ENCODE measurements around the gene EXOSC5.
"Not testable (repeated sequence)": the region's sequence is repeated elsewhere in the genome, so short reads cannot be mapped to it uniquely, and the experiment has no call there.

Gene EXOSC5

DNA sequence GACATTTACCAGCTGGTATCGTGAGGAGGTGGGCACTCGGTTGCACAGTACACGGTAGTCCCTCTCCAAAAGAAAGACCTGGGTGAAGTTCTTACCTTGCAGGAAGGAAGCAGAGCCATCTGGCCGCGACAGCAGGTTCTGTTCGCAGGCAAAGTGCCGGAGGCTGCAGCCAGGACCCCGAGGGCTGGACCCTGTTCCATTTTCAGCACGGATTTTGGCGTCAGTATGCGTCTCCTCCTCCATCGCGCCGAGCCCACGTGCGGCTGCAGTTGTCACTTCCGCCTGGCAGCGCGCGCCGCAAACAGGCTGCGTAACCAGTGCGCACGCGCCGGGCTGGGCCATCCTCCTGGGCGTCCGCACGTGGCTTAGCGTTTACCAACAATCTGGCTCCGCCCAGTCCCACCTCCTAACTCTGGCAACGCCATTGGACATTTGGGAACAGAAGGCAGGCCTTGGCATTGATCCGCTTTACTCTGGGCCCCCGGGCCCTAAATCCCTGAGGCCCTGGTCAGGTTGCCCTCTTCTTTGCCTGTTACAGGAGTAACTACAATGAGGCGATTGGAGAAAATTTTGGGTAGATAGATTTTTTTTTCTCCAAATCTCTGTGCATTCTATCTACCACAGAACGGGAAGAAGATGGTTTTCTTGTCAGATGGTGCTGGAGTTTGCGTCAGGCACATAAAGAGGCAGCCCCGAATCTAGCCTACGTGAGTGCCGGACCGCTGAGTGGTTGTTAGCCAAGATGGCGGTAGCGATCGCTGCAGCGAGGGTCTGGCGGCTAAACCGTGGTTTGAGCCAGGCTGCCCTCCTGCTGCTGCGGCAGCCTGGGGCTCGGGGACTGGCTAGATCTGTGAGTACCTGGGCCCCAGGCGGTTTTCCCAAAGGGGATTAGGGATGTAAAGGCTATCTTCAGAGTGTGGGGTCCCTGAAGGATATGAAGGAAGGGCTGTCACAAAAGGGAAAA, at the start of gene EXOSC5, which contains the start of gene BCKDHA:
EXOSC5 (minus strand) TSS at position 274 of the 964 bp plus-strand sequence; CDS start at position 243, 31 bp downstream.
BCKDHA (plus strand) TSS at position 733 of the 964 bp plus-strand sequence; CDS start at position 743, 10 bp downstream.
- DNase-seq (ENCODE audit: low spot score), result peak; percentile 100

DNA sequence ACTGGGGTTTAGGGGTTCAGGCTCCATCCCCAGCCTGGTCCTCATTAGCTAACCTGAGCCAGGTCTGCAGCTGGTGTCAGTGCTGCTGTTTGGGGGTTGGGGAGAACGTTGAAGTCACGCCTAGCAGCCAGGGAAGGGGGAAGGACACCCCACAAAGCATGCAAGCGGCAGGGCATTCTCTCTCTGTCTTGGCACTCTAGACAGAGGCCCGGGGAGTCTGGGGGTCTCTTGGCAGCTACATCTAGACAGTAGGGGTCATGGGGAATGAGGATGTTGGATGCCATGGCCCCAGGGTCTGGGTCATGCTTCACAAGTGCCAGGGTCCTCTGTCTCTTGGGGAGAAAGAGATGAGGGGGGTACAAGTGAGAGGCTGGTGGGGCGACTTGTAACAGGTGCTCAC, 48.4 kb upstream of the EXOSC5 start:
- no peak for DNase-seq (ENCODE audit: low spot score)

- no peak for DNase-seq (ENCODE audit: low spot score)
Measured at GRCh38 chr19:41443813-41444455, 46.8 kb upstream of the EXOSC5 start.

GRCh38 chr19:41442473-41443355, 45.6 kb upstream of the EXOSC5 start, which contains the start of gene ERICH4:
Gene ERICH4, plus strand, starts transcription at chr19:41443156. Its CDS starts 14 bp downstream, at chr19:41443170.
- no peak for DNase-seq (ENCODE audit: low spot score)

DNA sequence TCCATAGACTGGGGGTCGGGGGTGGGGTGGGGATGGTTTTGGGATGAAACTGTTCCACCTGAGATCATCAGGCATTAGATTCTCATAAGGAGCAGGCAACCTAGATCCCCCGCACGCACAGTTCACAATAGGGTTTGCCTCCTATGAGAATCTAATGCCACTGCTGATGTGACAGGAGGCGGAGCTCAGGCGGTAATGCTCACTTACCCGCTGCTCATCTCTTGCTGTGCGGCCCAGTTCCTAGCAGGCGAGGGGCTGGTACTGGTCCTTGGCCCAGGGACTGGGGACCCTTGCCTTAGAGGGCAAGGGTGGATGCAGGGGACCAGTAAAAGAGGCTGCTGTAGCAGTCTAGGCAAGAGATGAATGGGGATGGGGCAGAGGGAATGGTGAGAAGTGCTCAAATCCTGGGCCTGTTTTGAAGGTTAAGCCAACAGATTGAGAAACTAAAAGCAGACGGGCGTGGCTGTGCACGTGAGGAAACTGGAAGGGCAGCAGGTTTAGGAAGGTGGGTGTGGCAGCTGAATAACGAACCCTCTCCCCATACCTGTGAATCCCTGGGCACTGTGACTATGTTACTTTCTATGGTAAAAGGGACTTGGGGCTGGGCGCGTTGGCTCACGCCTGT, 44.3 kb upstream of the EXOSC5 start:
- no peak for DNase-seq (ENCODE audit: low spot score)

DNA sequence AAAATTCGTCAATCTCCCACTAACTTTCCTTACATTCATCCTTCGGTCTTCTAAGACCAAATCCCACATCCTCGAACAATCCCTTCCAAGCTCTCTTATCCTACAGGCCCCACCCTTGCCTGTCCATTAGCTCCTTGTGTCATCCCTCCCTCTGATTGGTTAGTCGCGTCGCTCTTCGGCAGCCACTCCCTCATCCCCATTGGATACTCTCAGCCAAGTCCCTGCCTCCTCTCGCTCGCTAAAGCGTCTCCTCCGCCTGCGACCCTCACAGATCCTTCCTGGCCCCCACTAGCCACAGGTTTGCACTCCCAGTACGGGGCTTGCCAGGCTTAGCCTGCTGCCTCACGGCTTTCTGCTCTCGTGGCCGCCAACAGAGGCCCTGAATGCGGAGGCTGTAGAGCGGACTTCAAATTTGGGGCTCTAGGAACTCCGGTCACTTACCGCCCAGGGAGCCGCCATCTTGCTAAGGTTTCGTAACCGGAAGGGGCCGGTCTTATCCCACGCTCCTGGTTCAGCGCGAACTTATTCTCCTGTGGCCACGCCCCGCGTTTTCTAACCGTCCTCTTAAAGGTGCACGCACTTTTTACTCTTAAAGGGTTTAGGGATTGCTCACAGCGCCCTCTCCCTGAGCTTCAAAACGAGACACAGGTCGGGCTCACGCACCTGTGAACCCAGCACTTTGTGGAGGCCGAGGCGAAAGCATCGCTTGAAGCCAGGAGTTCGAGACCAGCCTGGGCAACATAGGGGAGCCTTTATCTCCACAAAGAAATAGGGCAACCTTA, 42.5 kb upstream of the EXOSC5 start, which contains the start of gene DMAC2:
DMAC2 (minus strand) TSS at position 472 of the 782 bp plus-strand sequence; CDS start at position 459, 13 bp downstream.
- peak; percentile 100 for DNase-seq (ENCODE audit: low spot score)

GRCh38 chr19:41437944-41438574, 40.9 kb upstream of the EXOSC5 start:
- DNase-seq (ENCODE audit: low spot score), result no peak

DNA sequence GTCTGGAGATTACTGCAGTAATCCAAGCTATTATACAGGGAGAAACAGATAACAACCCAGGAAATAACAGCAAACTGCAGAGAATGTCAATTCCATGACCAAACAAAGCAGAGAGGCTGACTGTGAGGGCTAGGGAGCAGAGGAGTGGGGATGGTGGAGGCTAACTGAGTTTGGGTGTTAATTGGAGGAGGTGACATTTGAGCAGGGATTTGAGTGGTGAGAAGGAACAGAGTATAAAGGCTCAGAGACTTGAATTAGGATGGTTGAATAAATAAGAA, 39.5 kb upstream of the EXOSC5 start:
- DNase-seq (ENCODE audit: low spot score), result no peak

DNA sequence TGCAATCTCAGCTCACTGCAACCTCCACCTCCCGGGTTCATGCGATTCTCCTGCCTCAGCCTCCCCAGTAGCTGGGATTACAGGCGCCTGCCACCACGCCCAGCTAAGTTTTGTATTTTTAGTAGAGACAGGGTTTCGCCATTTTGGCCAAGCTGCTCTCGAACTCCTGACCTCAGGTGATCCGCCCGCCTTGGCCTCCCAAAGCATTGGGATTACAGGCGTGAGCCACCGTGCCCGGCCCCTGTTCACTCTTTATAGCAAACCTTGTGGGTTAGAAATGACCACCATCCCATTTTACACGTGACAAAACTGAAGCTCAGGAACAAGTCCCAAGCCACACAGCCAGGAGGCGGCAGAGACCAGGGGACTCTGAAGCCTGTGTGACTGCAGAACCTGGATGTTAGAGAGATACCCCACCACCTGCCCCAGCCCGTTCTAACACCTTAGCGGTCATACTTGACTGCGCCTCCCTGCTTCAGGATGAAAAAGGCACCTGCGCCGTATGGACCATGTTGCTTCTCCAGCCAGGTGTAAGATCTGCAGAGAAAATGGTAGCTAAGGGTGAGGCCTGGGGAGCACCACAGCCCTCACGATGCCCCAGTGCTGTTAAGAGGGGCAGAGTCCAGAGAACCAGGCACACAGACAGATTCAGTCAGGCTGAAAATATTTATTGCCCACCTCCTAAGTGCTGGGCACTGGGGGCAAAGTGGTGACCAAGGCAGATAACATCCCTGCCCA, 38.9 kb upstream of the EXOSC5 start:
- no peak for DNase-seq (ENCODE audit: low spot score)

DNA sequence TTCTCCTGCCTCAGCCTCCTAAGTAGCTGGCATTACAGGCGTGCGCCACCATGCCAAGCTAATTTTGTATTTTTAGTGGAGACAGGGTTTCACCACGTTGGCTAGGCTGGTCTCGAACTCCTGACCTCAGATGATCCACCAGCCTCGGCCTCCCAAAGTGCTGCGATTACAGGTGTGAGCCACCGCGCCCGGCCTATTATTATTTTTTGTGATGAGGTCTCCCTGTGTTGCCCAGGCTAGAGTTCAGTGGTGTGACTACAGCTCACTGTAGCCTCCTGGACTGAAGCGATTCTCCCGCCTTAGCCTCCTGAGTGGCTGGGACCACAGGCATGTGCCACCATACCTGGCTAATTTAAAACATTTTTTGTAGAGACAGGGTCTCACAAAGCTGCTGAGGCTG, 38.2 kb upstream of the EXOSC5 start:
- not testable (repeated sequence) for DNase-seq (ENCODE audit: low spot score)

GRCh38 chr19:41434450-41434849, 37.3 kb upstream of the EXOSC5 start:
- DNase-seq (ENCODE audit: low spot score), result no peak

DNA sequence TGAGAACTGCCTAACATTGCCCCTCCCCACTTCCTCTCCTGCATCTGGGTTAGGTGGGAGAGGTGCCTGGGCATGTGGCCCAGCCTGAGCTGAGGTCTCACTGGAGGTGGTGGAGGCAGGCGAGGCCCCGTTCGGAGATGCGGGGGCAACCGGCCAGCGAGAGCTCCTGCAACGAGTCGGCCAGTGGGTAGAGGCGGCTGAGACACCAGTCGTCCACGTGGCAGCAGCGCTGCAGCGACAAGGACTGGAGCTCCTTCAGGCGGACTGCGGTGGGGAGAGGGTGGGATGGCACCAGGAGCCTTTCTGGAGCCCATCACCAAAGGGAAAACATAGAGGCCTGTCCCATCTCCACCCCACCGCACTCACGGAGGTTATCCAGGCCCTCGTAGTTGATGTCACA, 36.0 kb upstream of the EXOSC5 start:
- DNase-seq (ENCODE audit: low spot score), result no peak

GRCh38 chr19:41431426-41432386, 34.5 kb upstream of the EXOSC5 start:
- peak; percentile 30 for DNase-seq (ENCODE audit: low spot score)

GRCh38 chr19:41430922-41431321, 33.8 kb upstream of the EXOSC5 start:
- no peak for DNase-seq (ENCODE audit: low spot score)

GRCh38 chr19:41428481-41428859, 31.3 kb upstream of the EXOSC5 start:
- DNase-seq (ENCODE audit: low spot score), result no peak

- no peak for DNase-seq (ENCODE audit: low spot score)
Measured at GRCh38 chr19:41427647-41428480, 30.7 kb upstream of the EXOSC5 start.

GRCh38 chr19:41426952-41427646, 29.9 kb upstream of the EXOSC5 start, which contains the start of gene B3GNT8:
Gene B3GNT8, minus strand, starts transcription at chr19:41427374. Its CDS starts 596 bp downstream, at chr19:41426778.
- DNase-seq (ENCODE audit: low spot score), result peak; percentile 56

All from SW480 (cell line).